ENCODE results near the gene IGFL1. TPM values are rescaled to one million over a fixed set of nuclear protein-coding genes. Genes with fewer than 3 reads are reported as not detected.

The IGFL1 gene
- total RNA-seq, result not detected in 2 replicates

DNA sequence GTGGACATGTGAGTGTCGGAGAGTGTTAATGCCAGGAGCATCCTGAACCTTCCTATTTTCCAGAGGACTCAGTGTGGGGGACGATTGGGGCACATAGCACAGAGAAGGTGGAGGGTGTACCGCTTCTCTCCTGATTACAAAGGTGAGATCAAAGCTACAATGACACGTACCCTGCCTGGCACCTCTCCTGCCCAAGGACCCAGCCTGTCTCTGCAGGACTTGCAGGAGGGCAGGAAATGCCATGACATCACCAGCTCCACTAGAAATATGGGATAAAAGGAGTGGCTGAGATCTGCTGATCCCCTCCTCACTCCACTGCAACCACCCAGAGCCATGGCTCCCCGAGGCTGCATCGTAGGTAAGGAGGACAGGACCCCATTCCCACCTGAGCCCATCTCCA lies at the start of gene IGFL1:
IGFL1 (plus strand) TSS at position 301 of the 400 bp plus-strand sequence; CDS start at position 334, 33 bp downstream.

Other genes starting within 250 kb of the IGFL1 start
- 6.1 and 6.8 TPM in 2 replicates for gene CCDC61, start 234.3 kb upstream of the IGFL1 start, total RNA-seq
- not detected in 2 replicates for gene PGLYRP1, start 206.7 kb upstream of the IGFL1 start, total RNA-seq
- gene IGFL4, start 188.7 kb upstream of the IGFL1 start, total RNA-seq, result not detected in 2 replicates
- gene IGFL3, start 105.1 kb upstream of the IGFL1 start, total RNA-seq, result not detected in 2 replicates
- not detected in 2 replicates for gene IGFL2, start 81.5 kb upstream of the IGFL1 start, total RNA-seq
- gene HIF3A, start 67.3 kb downstream of the IGFL1 start, total RNA-seq, result 18.8 and 20.4 TPM in 2 replicates
- 74.5 and 74.6 TPM in 2 replicates for gene PPP5C, start 117.3 kb downstream of the IGFL1 start, total RNA-seq
- gene CCDC8, start 183.8 kb downstream of the IGFL1 start, total RNA-seq, result 29.8 and 32.1 TPM in 2 replicates
- gene PNMA8C, start 199.2 kb downstream of the IGFL1 start, total RNA-seq, result not detected in 2 replicates
- gene PNMA8A, start 241.8 kb downstream of the IGFL1 start, total RNA-seq, result 0.36 and 1.5 TPM in 2 replicates

All from cardiac atrium fibroblast (primary cell).